Activated CD4-positive, alpha-beta T cell treated with anti-CD3 and anti-CD28 coated beads, Interleukin-2, amount 50 U/mL, for 16 hours (primary cell): ENCODE results near the gene MDGA2.

Experiments used
- DNase-seq: peaks from one replicate; pipeline ENCODE4 v3.0.0-alpha.2; 2020

The MDGA2 gene

DNA sequence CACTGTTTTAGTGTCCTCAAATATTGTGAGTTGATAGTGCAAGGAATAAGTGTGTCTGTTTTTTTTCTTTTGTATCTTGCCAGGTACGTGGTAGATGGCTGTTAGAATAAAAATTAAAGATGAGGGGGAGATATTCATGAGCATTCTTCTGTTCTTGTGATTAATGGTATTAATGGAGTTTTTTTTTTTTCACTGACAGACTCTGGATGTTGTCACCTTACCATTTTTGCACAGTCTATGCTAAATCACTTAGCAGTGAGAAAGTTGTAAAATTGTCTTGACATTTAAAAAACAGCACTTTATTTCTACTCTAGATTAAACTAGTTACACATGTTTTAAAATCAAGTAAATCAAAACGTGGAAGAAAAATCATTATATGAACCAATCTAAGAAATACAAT lies 204.3 kb downstream of the MDGA2 start:
- DNase-seq, result no peak

DNA sequence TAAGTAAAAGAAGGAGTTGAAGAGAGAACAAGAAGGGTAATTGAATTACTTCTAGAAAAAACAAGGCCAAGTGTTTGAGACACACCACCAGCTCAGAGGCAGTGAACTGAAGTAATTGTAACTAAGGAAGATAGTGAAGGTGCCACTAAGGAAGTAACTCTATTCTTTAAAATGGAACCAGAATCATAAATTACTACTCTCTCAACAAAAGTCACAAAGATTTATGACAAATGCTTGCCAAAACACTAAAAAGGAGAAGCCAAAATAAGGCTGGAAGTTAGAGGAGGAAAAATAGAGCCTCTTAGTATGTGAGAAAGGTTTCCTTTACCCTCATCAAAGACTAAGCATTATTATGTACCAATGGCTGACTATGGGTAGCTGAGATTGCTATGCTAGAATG lies 208.5 kb downstream of the MDGA2 start:
- DNase-seq, result no peak

DNA sequence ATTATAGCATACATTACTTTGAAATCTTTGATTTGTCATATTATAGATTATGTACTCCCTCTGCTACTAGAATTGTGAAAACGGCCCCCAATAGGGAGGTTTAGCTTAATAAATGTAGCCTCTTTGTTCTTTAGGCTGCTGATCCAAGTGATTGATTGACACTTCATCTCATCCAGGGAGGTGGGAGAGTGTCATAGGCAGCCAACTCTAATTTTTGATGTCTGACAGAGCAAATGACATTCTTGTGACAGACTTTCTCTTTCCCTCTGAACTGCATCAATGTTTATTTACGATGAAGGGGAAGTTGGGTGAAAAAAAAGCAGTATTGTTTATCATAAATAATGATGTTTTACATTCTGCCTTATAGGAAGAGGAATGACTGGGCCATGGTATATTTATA lies 221.4 kb downstream of the MDGA2 start:
- no peak for DNase-seq

DNA sequence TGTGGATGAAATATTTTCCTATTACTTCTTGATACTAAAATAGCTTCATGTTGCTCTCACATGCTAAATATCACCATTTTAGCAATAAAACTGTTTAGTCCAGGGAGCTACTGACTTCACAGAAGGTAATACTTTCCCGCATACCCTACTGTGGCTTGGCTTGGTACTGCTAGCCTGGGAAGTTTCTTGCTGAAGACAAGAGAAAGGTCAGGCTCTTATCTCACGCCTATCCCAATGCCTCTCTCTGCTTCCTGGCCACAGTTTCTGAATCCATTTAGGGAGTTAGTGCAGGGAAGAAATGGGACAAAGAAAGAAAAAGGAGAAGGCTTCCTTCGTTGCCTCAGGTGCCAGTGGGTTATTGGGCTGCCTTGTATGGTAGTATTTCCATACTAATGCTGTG lies 228.3 kb downstream of the MDGA2 start:
- DNase-seq, result no peak

DNA sequence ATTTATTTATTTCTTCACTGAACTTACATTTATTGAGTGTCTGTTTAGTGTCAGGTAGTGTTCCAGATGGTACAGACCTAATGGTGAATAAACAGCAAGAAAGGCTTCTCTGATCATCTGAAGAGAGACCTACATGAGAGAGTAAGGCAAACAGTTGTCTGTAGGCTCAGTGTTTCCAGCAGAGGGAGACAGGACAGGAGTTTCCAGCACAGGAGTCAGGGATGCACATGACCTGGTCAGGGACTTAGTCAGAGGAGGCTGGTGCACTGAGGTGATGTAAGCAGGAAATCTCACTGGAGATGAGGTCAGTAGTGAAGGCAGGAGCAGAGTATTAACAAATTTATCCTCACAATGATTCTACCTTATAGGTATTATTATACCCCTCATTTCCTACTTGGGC lies 233.2 kb downstream of the MDGA2 start:
- no peak for DNase-seq

DNA sequence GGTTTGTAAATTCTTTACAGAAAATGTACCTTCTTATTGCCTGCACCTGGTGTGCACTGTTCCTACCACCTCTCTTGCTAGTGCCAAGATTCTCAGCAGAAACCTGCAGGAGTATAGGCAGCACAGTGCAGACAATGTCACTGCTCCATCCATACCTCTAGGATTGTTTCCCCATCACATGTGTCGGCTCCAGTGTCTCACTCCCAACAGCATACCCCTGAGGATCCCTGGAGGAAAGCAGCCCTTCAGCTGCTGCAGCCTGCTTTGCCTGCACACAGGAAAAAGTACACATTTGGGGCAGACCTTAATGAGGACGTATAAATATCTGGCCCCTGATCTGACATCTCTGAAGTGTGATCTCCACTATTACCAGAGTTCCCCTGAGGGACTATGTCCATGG lies 235.5 kb downstream of the MDGA2 start:
- no peak for DNase-seq

DNA sequence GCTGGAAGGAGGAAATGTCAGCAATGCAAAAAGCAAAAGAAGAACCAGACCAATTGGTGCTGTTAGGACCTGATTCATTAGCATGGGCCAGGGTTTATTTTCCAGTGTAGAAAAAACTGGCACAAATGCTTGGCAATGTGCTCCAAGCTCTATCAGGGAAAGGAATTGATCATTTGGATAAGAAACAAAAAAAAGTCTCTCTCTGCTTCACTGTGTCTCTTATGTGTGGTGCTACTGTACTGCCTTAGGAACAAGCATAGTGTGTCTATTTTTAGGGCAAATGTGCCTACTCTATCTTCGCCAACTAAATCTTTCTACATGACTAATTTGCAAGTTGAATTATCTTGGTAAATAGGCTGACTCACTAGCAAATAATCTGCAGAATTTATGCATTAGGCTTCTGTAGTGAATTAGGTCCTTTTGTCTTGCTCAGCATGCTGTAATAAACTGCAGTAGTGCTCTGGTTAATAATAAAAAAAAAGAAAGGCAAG lies 236.7 kb downstream of the MDGA2 start:
- DNase-seq, result no peak

DNA sequence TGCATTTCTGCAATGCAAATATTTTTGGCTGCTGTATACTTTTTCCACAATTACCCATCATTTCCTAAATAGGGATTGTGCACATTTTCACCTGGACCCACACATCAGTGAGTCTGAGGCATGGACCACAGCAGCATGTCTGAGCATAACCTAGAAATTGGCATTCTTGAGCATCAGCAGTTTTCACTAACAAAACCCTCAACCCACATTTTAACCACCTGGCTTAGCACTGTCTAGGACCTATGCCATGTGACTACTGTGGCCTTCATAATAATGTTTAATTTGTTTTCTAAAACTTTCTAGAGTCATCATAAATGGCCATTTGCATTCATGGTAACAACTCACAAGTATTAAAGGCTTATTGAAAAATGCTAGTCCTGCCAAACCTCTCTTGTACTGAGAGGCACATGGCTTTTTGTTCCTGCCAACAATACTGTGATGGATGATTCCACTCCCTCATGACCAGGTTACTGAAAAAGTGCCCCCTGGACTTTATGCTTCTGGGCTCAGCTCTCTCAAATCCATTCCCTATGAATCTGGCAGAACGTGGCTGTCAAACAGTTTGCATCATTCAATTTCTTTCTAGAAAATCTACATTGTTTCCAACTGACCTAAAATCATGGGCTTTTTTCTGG lies 240.0 kb downstream of the MDGA2 start:
- no peak for DNase-seq

DNA sequence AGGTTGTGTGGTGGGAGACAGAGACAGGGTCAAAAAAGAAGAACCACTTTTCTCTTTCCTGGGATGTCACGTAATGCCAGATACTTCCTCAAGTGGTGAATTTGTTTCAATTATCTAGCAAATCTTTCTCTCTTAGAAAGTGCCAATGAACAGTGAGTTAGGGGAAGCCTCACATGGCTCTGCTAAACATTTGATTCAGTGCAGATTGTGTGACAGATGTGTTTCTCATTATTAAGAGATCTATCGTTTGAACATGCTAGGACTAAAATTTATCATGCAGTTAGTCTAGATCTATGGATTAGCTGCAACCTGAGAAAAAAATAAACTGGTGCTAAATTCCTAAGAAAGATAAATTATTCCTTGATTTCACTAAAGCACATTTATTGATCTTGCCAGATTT lies 247.8 kb downstream of the MDGA2 start:
- DNase-seq, result no peak

DNA sequence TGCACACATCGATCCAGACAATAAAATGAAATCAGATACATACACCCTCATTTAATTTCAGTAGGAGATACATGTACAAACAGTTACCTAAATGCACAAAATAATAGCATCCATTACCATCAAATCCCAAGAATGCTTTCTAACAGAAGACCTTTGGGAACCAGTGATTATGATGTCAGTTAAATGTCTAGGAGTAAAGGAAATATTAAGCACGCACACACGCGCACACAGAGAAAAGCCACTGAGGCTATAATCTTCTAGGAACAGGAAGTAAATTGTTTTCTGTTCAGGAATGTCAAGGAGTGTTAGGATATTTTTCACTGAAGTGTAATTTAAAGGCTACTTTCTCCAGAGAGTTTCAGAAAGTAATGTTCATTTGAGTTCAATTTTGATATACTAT lies 250.1 kb downstream of the MDGA2 start:
- no peak for DNase-seq

DNA sequence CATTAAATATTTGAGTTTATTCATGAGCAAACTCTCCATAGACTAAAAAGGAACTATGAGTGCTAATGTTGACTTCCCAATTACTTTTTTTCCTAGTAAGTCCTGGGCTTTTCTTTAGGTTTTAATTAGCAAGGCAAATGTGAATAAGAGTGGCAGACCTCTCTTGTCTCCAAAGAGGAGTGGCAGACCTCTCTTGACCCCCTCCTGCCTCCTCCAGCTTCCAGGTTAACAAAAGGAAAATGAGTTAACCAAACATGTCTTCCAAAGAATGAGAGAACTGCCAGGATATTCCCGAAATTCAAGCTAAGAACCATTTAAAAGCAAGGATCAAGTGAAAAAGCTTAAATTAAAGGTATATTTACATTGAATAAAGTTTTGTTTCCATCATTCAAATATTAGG lies 253.2 kb downstream of the MDGA2 start:
- no peak for DNase-seq

DNA sequence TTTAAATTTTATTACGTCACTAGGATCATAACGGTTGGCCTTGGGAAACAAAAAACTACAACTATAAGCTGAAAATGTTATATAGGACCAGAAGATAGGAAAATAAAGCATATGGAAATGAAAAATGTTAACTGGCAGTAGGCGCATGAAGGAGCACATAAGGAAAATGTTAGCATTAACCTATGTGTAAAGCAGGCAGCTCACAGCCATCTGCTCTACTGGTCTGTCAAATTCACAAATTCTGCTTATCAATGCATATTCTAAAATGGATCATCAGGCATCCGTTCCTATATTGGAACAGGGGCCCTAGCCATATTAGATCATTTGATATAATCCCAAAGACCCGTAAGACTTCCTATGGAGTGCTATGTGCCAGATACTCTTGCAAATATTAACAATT lies 263.9 kb downstream of the MDGA2 start:
- DNase-seq, result no peak

DNA sequence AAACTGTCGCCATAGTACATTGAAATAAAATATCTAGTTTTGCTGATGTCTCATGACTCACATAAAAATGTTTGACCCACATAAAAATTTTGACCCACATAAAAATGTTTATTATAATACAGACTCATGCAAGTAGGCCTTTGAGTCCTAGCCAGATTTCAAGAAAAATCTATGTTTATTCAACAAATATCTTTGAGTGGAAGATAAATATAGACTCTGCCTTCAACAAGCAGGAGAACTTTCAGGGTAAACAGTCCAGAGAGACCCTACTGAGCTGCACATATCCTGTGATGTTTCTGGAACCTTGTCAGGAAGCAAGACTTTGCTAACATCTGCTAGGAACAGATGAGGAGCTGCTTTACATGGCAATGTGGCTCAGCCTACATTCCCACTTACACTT lies 283.1 kb downstream of the MDGA2 start:
- DNase-seq, result no peak

DNA sequence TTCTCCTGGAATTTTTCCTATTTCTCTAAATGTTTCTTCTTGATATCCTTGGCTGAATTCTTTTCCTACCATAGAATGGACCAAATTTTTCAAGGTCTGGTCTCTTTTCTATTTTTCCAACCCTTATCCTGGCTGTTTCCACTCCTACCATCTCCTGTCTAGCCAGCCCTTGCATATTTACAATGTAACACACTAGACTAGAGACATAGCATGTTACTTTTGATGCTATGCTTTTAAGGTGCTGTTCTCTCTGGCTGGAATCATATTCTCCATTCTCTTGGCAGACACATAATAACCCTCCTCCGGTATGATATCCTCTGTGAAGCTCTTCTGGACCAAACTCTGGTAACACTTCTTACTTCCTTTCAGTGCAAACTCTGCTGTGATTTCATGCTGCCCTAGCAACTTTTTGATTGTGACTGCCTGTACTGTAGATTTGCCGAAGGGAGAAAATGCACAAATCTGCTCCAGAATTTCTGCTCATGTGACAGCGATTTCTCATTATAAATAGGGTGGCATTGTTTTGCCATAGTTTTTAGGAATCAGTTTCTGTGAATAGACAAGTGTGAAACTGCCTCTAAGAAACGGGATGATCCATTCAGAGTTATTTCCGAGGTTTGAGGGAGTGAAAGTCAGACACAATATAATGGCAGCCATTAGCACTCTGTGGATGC lies 284.4 kb downstream of the MDGA2 start:
- no peak for DNase-seq

DNA sequence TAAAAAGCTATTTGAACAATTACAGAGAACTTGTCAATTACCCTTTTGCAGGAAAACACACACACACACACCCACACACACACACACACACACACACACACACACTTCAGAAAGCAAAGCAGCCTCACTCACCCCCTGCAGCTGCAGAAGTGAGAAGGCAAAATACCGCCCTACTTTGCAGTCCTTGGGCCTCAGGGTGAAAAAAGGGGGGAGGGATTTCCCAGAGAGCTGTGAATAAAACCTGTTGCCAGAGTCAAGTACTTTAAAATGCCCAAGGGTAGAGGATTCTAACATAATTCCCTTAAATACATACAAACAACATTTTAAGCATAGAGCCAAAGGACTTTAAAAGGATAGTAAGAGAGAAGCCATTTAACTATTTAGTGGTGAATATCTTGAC lies 285.9 kb downstream of the MDGA2 start:
- no peak for DNase-seq

DNA sequence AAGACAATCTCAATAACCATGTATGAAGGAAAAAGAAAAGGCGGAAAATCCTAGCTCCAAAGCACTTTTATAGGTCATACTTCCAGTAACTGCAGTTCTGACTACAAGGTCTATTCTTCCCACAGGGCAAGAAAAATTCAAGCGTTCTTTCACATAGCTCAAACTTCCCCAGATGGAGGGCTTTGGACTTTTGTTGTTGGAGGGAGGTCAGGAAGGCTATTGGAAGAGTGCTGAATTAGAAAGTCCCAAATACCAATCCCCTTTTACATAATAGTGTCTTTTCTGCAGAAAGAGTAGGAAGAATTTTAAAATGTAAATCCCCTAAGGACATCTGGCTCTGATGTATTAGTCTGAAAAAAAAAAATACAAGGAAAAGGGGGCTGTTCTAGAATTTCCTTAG lies 309.4 kb downstream of the MDGA2 start:
- DNase-seq, result no peak

DNA sequence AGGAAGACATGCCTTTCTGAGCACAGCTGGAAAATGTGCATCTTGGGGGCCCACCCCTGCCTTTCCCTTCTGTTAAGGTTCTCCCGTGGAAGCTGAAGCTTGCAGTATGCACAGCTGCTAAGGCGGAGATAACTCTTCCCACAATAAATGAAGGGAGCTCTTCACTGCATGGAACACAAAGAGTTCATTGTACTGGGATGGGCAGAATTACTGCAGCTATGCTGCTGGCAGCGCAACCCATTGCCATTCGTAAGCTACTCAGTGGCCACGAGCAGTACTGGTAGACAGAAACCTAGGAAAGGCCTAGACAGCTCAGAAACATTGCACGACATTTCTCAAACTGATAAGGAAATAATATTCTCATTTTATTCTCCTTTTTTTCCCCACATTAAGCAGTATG lies 310.2 kb downstream of the MDGA2 start:
- DNase-seq, result no peak

DNA sequence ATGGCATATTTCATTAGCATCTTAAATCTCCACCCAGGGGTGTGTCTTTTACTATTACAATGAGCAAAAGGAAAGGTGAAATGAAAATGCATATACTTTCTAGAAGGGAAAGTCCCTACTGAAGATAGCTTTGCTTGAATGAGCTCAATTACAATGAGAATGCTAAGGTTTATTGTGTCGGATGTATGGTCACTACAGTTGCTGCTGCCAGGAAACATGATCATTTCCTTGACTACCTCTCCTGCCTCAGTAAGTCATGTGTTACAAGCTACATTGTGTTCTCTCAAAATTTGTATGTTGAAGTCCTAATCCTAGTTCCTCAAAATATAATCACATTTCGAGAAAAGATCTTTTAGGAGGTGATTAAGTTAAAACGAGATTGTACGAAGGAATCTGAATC lies 322.2 kb downstream of the MDGA2 start:
- no peak for DNase-seq

DNA sequence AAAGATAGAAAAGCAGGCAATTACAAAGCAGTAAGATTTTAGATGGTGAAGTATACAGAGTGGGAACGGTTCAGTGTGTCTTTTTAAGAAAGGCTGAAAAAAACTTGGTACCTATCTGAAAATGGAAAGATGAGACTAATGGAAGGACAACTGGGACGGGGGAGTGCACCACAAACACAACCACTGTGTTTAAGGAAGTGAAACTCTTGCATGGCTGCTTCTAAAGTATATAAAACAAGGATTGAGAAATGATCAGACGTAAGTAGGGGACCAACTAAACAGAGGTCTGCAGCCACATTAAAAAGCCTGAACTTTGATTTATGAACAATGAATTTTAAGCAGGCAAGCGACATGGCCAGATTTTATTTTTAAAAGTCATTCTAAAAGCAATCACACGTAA lies 328.6 kb downstream of the MDGA2 start:
- DNase-seq, result no peak

DNA sequence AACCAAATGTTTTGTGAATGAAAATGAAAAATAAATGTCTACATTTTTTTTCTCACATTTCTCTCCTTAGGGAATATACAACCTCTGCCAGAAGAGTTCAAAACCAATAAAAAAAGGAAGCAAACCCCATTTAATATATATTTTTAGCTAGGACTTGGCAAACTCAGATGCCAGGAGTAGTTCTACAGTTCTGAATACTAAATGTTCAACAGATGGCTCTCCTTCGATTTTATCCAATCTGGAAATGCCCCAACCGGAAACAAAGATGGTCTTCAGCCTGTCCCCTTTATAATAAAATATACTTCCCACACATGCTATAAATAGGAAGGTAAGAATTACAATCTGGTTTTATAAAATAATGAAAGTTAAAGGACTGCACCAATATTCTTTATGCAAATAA lies 330.4 kb downstream of the MDGA2 start:
- no peak for DNase-seq

DNA sequence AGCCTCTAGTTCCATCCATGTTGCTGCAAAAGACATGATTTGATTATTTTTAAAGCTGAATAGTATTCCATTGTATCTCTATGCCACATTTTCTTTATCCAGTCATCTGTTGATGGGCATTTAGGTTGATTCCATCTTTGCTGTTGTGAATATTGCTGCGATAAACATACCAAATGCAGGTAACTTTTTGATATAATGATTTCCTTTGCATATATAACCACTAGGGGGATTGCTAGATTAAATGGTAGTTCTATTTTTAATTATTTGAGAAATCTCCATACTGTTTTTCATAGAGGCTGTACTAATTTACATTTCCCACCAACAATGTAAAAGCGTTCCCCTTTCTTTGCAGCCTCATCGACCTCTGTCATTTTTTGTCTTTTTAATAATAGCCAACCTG lies 342.5 kb downstream of the MDGA2 start:
- DNase-seq, result no peak

DNA sequence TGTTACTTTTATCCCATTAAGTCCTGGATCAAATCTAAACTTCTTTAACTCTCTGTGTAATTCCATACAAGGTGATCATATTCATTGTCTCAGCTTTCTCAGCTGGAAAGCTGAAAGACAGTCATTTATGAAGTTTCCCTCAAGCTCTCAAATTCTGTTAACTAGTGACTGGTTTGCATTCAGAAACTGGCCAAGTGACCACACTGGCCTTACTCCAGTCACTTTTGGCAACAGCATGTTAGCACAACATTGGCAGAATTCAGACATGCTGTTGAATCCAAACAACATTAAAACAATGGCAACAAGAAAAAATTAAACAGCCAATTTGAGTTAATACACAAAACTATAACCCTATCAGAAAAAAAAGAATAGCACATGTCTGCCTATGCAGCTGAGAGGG lies 343.3 kb downstream of the MDGA2 start:
- DNase-seq, result no peak

DNA sequence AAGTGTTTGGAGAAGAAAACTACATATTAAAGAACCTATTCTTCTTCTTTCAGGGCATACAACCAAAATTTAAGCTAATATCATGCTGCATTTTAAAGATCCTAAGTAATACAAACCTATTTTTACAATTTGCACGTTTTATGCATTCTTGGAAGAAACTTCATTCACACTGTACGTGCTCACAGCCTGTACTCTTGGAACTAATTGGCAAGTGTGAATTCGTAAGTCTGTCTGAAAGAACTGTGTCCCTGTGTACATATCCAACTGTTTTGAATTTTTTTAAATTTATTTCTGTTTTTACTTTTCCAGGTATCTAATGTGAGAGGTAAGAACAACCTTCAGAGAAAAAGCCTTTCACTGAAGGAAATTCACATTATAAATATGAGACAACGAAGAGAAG lies 347.0 kb downstream of the MDGA2 start:
- DNase-seq, result no peak

DNA sequence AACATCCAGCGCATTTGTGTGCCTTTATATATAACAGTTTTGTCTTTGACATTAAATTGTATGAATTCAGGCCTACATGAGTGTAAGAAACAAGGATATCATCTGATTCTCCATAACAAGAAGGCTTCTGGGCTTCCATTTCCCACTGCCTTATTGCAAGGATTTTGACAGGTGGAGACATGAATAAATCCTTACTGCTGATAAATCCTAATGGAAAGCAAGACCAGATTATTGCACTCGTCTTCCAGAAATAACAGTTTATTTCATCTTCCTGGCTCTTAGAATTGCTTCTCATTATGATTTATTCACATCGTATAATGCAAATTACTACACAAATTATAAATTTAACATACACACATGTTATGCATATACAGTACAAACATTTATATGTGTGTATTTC lies 348.1 kb downstream of the MDGA2 start:
- no peak for DNase-seq

DNA sequence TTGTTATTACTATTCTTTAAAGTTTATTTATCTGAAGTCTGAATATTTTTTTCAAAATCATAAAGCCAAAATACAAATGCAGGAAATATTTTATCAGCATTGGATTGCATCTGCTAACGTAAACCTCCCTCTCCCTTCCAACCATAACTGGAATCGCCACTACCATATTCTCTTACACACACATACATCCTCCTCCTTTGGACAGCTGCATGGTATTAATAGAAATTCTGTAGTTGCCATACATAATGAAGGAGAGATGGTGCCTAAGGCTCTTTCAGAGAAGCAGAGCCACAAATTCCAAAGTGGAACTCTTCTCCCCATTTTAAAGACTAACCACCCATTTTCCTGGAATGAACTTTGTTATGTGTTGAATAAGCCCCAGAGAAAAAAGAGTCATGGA lies 352.7 kb downstream of the MDGA2 start:
- no peak for DNase-seq
